ELR (cell line): ENCODE results near the gene SUPT3H.
A peak's percentile ranks its signal among the peaks of the same experiment; 100 is the strongest.

Experiments used
- DNase-seq: peaks from one replicate; pipeline ENCODE4 v3.0.0-alpha.2; 2015; ENCODE audit warnings: low read depth

Gene SUPT3H

DNA sequence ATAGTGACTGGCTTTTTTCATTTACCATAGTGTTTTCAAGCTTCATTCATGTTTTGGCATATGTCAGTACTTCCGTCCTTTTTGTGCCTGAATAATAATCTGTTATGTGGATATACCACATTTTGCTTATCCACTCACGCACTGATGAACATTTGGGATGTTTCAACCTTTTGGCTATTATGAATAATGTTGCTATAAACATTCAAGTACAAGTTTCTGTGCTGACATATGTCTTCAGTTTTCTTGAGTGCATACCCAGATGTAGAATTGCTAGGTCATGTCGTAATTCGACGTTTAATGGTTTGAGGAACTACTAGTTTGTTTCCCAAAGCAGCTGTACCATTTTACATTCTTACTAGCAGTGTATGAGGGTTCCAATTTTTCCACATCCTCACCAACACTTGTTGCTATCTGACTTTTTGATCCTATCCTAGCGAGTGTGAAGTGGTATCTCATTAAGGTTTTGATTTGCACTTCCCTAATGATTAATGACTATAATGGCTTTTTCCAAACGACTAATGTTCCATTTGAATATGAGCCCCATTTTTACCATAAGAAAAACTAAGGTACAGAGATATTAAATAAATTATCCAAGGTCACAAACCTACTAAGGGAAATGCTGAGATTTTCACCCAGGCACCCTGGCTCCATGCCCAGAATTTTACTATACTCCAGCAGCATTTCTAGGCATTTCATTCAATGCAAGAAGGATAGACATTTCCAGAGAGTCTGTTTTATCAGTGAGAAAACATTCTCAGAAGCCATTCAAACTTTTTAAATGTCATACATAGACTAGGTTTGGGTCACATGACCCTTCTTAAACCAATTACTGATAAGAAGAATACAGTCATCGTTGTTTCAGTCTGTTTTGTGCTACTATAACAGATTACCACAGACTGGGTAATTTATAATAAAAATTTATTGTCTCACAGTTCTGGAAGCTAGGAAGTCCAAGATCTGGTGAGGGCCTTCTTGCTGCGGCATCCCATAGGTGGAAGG lies 120.7 kb downstream of the SUPT3H start:
- DNase-seq, result no peak

DNA sequence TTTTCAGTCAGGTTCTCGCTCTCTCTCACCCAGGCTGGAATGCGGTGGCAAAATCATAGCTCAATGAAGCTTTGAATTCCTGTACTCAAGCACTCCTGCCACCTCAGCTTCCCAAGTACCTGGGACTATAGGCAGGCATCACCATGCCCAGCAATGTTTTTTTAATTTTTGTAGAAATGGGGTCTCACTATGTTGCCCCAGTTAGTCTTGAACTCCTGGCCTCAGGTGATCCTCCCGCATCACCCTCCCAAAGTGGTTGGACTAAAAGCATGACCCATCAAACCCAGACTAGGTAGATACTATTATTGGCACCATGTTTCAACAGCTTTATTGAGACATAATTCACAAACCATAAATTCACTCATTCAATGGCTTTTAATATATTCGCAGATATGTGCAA lies 122.3 kb downstream of the SUPT3H start:
- DNase-seq, result no peak

DNA sequence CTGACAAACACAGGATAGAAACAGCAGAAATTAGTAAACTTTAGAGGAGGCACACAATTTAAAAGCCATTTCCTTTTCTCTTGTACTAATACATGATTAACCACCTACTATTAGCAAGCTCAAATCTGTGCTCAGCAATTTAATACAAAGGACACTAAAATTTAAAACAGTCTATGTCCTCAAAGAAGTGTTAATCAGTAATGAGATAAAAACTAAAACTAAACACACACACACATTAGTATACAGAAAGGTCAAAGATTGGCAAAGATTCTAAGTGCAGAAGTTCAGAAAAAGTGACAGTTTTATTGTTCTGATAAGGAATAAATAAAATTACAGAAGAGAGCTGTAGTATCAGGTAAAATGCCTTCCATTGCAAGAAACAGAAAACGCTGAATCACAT lies 123.5 kb downstream of the SUPT3H start:
- no peak for DNase-seq

DNA sequence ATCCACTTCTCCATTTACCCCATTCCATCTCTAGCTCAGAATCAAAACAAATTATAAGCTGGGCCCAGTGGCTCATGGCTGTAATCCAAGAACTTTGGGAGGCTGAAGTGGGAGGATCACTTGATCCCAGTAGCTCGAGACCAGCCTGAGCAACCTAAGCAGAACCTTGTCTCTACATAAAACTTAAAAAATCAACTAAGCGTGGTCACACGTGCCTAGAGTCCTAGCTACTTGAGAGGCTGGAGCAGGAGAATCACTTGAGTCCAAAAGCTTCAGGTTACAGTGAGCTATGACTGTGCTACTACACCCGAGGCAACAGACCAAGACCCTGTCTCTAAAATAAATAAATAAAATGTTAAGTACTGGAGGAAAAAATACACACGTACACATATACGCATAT lies 124.3 kb downstream of the SUPT3H start:
- no peak for DNase-seq

DNA sequence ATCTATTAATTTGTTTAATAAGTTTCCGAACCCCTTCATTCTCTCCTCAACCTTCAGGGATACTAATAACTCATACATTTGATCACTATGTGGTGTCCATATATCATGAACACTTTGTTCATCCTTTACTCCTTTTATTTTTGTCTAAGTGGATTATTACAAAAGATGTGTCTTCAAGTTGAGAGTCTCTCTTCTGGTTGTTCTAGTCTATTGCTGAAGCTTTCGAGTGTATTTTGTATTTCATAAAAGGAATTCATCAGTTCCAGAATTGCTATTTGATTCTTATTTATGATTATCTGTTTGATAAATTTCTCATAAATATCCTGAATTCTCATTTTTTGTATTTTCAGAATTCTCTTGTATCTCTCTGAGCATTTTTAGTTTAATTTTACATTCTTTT lies 146.1 kb downstream of the SUPT3H start:
- DNase-seq, result no peak

DNA sequence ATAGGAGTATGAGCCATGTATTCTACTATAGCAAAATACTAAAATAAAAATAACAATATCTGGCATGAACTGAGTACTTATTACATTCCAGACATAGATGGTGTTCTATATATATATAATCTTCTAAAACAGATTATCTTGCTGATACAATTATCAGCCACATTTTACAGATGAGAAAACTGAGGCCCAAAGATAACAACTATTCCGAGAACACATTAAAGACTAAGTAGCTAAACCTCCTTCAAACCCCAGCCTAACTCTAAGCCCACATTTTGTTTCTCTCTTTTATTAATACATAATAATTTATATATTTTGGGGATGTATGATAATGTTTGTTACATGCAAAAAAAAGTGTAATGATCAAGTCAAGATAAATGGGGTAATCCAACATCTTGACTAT lies 148.3 kb downstream of the SUPT3H start:
- DNase-seq, result no peak

DNA sequence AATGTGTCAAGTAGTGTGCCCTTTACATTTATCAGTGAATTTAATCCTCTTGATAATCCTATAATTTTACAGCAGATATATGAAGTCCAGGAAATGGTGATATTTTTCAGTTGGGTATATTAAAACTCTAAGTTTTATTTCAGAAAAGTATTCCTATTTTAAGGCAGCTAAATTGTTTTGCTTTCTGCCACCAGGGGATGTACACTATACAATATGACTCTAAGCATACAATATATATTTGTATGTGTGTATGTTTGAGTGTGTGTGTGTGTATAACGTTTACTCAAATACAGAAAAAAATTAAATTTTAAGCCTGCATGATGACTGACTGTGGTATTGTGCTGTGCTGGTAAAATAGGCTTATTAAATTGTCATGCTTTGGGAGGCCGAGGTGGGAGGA lies 151.7 kb downstream of the SUPT3H start:
- peak; percentile 15 for DNase-seq

DNA sequence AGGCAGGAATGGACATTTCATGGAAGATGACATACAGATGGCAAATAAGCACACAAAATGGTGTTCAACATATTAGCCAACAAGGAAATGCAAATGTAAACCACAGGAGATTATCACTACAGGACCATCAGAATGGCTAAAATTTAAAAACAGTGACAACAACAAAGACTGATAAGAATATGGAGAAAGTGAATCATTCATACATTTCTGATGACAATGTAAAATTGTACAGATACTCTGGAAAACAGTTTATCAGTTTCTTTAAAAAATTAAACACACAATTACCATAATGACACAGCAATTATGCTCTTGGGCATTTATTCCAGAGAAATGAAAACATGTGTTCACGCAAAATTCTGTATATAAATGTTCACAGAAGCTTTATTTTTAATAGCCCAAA lies 155.4 kb downstream of the SUPT3H start:
- no peak for DNase-seq

DNA sequence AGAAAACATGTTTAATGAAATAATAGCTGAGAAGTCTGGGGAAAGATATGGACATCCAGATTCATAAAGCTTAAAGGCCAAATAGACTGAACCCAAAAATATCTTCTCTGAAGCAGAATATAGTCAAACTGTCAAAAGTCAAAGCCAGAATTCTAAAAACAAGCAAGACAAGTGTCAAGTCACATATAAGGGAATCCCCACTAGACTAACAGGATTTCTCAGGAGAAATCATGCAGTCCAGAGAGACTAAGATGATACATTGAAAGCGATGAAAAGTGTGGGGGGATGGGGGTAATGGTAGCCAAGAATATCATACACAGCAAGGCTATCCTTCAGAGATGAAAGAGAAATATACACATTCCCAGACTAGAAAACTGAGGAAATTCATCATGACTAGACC lies 162.0 kb downstream of the SUPT3H start:
- DNase-seq, result no peak

DNA sequence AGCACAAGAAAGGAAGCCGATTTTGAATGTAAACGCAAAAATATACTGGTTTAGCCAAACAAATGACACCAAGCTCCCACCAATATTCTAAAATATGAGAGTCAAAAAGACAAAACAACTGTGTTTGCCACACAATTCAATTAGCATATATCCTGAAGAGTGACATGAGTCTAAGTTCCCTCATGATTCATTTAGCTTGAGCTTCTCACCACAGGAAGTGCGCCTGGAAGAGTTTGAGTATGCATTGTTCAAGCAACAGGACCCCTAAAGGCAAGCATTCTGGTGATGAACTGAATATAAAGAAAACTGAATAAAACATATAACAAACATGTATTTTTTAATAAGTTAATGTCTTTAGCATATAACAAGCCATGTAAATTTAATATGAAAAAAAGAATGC lies 164.8 kb downstream of the SUPT3H start:
- DNase-seq, result peak; percentile 41

DNA sequence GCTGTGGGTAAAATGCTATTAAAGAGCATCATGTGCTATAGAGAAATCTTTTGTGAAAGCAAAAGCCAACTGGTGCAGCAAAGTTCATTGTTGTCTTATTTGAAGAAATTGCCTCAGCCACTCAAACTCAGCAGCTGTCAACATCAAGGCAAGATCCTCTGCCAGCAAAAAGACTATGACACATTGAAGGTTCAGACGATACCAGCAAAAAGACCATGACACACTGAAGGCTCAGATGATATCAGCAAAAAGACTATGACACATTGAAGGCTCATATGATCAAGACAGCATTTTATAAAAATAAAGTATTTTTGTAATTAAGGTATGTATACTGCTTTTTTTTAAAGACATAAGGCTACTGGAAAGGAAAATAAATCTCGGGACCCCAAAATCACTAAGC lies 168.0 kb downstream of the SUPT3H start:
- DNase-seq, result peak; percentile 65

DNA sequence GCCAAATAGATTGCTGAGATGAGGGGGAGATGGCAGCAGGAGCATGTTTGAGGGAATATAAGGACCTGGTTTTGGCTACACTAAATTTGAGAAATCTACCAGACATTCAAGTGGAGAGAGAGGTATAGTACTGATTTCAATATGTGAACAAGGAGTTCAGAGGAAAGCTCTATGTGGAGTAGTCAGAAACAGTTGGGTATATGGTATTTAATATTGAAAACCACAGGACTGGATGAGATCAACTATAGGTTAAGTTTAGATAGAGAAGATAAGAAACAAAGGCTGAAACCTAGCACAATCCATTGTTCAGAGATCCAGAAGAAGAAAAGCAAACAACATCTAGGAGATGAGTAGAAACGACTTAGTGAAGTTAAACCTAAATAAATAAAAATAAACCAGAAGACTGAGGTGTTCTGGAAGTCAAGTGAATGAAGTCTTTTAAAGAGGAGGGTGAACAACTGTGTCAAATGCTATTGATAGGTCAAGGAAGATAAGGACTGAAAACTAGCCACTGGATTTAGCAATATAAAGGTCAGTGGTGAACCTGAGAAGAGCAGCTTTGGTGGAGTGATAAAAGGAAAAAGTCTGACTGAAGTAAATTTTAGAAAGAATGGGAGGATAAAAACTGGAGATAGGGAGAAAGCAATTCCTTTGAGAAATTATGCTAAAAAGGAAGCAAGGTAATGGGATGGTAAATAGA lies 170.8 kb downstream of the SUPT3H start:
- DNase-seq, result no peak

DNA sequence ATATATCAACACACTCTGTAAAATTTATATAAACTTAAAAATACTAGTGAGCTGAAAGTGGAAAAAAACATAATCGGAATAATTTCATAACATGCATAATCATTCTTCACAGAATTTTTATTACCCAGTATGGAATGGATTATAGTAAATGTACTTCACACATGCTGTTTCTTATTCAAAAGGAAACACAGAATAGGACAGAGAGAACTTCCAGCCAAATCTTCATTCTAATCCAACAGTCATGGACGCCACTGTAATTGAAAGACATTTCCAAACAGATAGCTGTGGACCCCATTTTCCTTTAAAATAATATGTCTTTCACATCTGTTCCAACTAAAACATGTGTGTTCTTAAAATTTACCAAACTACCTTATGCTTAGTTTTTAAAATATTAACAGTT lies 176.2 kb downstream of the SUPT3H start:
- no peak for DNase-seq

DNA sequence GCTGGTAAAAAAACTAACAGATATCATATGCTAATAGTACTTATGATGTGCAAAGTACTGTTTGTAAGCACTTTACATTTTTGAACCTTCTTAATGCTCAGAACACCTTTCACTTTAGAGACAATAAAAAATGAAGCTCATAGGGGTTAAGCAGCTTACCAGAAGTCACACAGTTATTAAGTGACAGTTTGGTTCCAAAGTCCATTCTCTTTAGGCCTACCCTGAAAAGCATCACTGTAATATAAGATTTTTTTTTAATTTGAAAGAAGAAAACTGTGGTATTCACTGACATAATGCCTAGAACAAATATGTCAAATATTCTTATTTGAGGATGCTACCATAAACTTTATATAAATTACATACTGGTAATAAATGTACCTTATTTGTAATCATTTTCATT lies 177.2 kb downstream of the SUPT3H start:
- DNase-seq, result no peak

DNA sequence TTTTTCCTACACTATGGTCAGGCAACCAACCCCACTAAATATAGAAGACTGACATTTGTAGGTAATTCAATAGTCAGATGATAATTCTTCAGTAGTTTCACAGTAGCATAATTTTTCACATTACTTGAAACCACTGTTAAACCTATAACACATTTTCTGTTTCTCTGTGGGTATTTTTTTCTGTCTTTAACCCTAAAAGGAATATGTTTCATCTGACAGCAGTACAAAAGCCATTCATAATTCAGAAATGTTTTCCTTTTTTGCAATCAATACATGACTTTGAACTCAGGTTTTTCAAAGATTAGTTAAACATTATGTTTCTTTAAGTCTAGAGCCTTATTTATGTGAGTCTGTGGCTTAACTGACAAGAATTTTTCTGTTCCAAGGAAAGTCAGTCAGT lies 178.2 kb downstream of the SUPT3H start:
- DNase-seq, result no peak

DNA sequence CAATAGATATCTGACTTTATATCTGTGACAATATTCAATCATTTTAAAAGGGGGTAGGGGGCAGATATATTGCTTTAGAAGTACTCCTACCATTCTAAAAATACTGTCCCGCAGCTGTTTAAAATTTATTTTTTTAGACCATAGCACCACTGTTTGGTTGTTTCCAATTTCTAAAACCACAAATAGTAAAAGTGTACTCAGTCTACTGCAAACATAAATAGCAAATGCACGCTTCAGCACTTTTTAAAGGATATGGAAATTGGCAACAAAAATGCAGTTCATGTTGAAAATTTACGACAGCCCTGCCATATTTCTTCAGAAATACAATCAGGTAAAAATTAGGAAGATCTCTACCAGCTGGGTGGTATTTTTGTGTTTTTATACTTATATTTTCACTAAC lies 181.6 kb downstream of the SUPT3H start:
- DNase-seq, result no peak

DNA sequence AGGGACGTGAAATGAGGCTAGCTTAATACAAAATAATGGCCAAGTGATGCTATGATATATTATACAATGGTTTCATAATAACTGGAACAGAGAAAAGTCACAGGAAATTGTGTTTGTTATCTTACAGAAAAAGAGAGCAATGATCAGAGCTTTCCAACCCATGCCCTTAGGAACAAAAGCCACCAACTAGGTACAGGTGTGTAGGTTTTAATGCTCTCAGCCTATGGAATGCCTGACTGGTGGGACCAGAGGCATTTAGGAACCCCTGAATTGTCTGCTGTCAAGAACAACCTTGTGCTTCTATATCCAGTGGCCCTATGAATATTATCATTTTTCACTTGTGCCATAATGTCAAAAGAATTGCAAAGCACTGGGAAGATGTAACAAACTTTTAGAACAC lies 182.6 kb downstream of the SUPT3H start:
- DNase-seq, result no peak

DNA sequence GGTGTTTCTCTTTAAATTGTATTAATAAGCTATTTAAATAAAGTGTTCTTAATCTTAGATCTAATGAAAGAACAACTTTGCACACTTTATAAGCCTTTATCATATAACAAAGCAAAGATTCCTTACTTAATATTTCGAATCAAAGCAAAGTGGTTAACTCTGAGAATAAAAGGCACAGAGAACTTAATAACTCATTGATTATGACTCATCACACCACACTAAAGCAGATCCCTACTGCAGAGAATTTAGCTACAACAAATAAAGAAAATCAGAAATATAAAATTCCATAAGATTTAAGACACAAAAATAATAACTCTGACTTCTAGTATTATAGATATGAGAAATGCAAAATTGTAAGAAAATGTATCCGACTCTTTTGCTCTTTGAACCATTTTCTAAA lies 185.2 kb downstream of the SUPT3H start:
- peak; percentile 35 for DNase-seq

DNA sequence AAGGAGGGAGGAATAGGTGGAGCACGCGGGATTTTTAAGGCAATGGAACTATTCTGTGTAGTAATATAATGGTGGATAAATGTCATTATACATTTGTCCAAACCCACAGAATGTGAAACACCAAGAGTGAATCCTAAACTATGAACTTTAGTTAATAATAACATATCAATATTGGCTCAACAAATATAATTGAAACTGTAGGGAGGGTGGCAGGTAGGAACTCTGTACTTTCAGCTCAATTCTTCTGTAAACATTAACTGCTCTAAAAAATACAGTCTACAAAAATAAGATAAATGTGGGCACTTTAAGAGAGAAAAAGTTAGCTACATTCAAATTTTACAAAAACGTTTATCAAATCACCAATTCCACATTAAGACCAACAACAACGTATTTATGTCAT lies 186.3 kb downstream of the SUPT3H start:
- no peak for DNase-seq

DNA sequence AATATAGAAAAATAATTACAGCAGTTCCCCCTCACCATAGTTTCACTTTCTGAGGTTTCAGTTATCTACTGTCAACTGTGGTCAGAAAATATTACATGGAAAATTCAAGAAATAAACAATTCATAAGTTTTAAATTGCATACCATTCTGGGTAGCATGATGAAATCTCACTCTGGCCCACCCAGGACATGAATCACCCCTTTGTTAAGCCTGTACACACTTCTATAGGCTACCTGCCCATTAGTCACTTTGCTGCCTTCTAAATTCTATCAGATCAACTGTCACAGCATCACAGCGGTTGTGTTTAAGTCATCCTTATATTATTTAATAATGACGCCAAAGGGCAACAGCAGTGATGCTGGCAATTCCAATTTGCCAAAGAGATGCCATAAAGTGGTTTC lies 189.9 kb downstream of the SUPT3H start:
- peak; percentile 90 for DNase-seq

DNA sequence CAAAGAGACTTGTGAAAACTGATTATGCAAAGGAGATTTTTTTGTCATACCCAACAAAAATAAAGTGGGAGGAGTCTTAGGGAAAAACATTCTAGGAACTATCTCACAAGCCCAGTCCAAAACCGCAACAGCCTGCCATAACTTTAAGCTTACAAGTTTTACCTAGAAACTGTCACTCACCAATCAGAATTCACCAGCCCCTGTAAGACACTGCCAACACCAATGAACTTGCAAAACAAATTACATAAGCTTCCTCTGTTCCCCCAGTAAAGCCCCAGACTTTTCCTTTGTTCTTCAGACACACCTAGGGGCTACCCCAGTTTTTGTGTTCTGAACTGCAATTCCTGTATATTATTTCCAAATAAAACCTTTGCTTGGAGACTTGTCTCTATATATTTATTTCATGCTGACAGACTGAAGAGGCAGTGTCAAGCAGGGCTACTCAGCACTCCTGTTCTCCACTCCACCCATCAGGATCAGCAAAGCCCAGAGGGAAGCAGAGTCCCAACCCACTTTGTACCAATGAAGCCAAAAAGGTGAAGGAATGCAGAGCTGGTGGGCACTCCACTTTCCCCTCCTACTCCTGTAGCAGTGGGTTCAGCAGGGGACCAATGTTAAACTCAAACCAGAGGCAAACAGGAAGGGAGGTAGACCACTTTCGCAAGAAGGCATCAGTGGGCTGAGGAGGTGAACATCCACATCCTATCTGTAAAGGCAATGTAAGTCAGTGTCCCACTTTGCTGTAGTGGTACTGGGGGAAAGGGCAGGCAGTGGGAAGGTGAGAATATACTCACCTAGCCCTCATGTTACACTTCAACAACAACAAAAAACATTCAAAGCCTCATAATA lies 192.1 kb downstream of the SUPT3H start:
- DNase-seq, result no peak

DNA sequence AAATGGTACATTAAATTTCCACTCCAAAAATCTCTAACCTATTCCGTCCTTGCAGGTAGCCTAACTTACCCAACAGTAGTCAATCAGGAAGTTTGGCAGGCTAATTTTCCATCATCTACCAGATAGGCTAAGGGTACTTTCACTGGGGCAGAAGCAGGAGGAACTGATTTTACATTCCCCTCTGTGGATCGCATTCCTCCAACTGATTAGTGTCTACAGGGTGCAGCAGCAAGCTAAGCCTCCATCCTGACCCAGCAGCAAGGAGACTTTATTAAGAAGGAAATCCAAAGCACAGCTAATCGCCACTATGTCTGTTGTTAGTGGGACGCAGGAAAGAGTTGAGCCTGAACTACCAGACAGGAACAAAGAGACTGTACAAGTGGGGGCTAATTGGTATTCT lies 192.8 kb downstream of the SUPT3H start:
- no peak for DNase-seq

DNA sequence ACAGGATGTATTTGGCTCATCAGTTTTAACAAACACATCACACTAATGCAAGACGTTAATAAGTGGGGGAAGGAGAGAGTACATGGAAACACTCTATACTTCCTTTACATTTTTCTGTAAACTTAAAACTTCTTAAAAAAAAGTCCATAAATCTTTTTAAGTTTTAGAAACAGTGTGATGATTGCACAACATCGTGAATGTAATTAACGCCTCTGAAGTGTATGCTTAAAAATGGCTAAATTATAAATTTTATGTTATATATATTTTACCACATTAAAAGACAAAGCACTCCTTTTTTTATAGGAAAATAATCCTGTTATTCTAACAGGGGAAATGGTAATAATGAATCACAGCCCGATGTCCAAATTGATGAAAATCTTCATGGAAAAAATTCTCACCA lies 193.7 kb downstream of the SUPT3H start:
- DNase-seq, result no peak
